HL-60 (cell line): ENCODE results near the gene PA2G4.
"Not testable (repeated sequence)": the region's sequence is repeated elsewhere in the genome, so short reads cannot be mapped to it uniquely, and the experiment has no call there.

Experiments
- DNase-seq, 2 experiments: peaks; one replicate each; pipeline ENCODE4 v3.0.0-alpha.2; 2010 to 2020; ENCODE audit warnings: low read depth in 1 of 2, low spot score in 1 of 2
- H3K27ac ChIP-seq: fragments of 250-450 bp; sonication (Bioruptor Pico); replicated peaks from 2 replicates; pipeline ENCODE4 v1.5.1; 2020; ENCODE audit warnings: mild to moderate bottlenecking, moderate library complexity
- H3K27me3 ChIP-seq: fragments of 250-450 bp; sonication (Bioruptor Pico); 2 replicates; pipeline ENCODE4 v1.5.1; 2021; ENCODE audit warnings: mild to moderate bottlenecking, moderate library complexity; ENCODE audit not compliant: insufficient read depth, poor library complexity, severe bottlenecking
- H3K4me3 ChIP-seq: replicated peaks from 2 replicates; pipeline ENCODE4 v1.5.1; 2011; ENCODE audit warnings: mild to moderate bottlenecking, control low read depth, low read length; ENCODE audit not compliant: insufficient read depth
- CTCF ChIP-seq: IDR thresholded peaks from one replicate; pipeline ENCODE4 v1.5.1; 2011; ENCODE audit warnings: low read length, control low read depth, inconsistent platforms; ENCODE audit not compliant: insufficient read depth
- GABPA ChIP-seq: IDR thresholded peaks from 2 replicates; pipeline ENCODE4 v1.6.1; 2012; ENCODE audit warnings: low read depth
- POLR2AphosphoS5 ChIP-seq: IDR thresholded peaks from 2 replicates; pipeline ENCODE4 v1.6.1; 2012; ENCODE audit warnings: low read depth
- REST ChIP-seq: IDR thresholded peaks from 2 replicates; pipeline ENCODE4 v1.6.1; 2012; ENCODE audit warnings: low read depth; ENCODE audit not compliant: insufficient replicate concordance
- SPI1 ChIP-seq: IDR thresholded peaks from 2 replicates; pipeline ENCODE4 v1.6.1; 2012; ENCODE audit warnings: low read depth, mild to moderate bottlenecking, borderline replicate concordance

PA2G4 gene

GRCh38 chr12:56155256-56155845 lies 51.0 kb downstream of the PA2G4 start:
- Histone ChIP-seq H3K4me3 (no peak overlapping the region), H3K27me3 (no peaks in the 10 kb centered on the region), H3K27ac (no peak overlapping the region)
- DNase-seq, result no peak
- TF ChIP-seq POLR2AphosphoS5 (no peak), CTCF (no peak), SPI1 (no peak), REST (no peak), GABPA (no peak)

- DNase-seq, H3K4me3 ChIP-seq, H3K27me3 ChIP-seq: not testable (repeated sequence)
- H3K27ac ChIP-seq, result peak overlapping the region; percentile 96
These were observed 52.3 kb downstream of the PA2G4 start for GRCh38 chr12:56156464-56157200.

- Histone ChIP-seq H3K27ac (peak overlapping the region; percentile 96), H3K27me3 (no peaks in the 10 kb centered on the region), H3K4me3 (peak overlapping the region; percentile 64)
- DNase-seq, result peak; percentile 82 to 85
- TF ChIP-seq REST, result no peak
- peak; percentile 56 for TF ChIP-seq CTCF
- peak; percentile 66; the same call in 1 of the 2 replicates for TF ChIP-seq SPI1
- no peak for TF ChIP-seq GABPA
- TF ChIP-seq POLR2AphosphoS5, result no peak; the same call in 1 of the 2 replicates
These were observed 53.1 kb downstream of the PA2G4 start for GRCh38 chr12:56157201-56158028.
